SJCRH30 (cell line): Measurements from ENCODE around the gene EXOC1L. TPM values are rescaled to one million over a fixed set of nuclear protein-coding genes. Genes with fewer than 3 reads are reported as not detected.

Source experiments
- DNase-seq, 2 experiments: peaks; one replicate each; pipeline ENCODE4 v3.0.0-alpha.2; 2015 to 2020
- H3K27ac ChIP-seq: fragments of 250-450 bp; sonication (Bioruptor Pico); 2 replicates; pipeline ENCODE4 v1.5.1; 2020; ENCODE audit warnings: mild to moderate bottlenecking, moderate library complexity
- H3K27me3 ChIP-seq: fragments of 250-450 bp; sonication (Bioruptor Pico); 2 replicates; pipeline ENCODE4 v1.5.1; 2020; ENCODE audit warnings: mild to moderate bottlenecking, moderate library complexity
- H3K36me3 ChIP-seq: fragments of 250-450 bp; sonication (Bioruptor Pico); 2 replicates; pipeline ENCODE4 v1.5.1; 2020; ENCODE audit warnings: mild to moderate bottlenecking, moderate library complexity
- H3K4me1 ChIP-seq: fragments of 250-450 bp; sonication (Bioruptor Pico); 2 replicates; pipeline ENCODE4 v1.5.1; 2020; ENCODE audit warnings: mild to moderate bottlenecking, moderate library complexity
- H3K4me3 ChIP-seq: fragments of 250-450 bp; sonication (Bioruptor Pico); 2 replicates; pipeline ENCODE4 v1.5.1; 2020; ENCODE audit warnings: mild to moderate bottlenecking, moderate library complexity
- H3K9me3 ChIP-seq: fragments of 250-450 bp; sonication (Bioruptor Pico); replicated peaks from 2 replicates; pipeline ENCODE4 v1.5.1; 2020; ENCODE audit warnings: mild to moderate bottlenecking, moderate library complexity
- total RNA-seq: library from RNA; depleted of rRNA; stranded (reverse); fragments of >200 nt; shearing (Covaris generic); gene quantifications from 2 replicates; pipeline ENCODE4 v1.2.3, GENCODE V29; 2014

The EXOC1L gene
- total RNA-seq, 1 experiment from 2014 or later, result not detected

DNA sequence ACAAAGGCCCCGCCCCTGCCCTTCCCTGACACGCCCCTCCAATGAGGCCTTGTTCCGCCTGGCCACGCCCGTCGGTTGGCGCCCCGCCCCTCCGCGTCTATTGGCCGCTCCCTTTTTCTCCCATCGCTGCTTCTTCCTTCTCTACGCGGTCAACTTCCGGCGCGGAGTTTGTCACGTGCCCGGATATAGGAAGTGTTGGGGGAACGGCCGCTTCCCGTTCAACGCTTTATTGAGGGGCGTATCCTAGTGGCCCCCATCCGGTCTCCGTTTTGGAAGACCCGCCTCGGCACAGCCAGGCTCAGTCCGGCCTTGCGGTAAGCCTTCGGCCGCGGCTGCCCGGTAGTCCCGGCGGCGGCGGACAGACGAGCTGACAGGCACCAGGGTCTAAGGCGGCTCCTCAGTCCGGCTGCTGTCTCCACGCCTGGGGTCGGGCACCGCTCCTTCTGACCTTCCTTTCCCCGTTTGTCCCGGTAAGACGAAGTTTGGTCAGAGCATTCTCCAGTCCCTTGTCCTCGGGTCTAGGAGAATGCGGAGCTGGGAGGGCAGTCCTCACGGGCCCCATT, 34.0 kb downstream of the EXOC1L start, which contains the start of gene EXOC1:
Gene EXOC1 (plus strand): TSS at position 165 of the 563 bp plus-strand sequence. CDS start 4,676 bp downstream, outside the sequence.
- peak within 1 kb of the TSS; percentile 62 for H3K27ac ChIP-seq
- peak within 1 kb of the TSS; percentile 95 for H3K4me3 ChIP-seq
- no peaks in the 10 kb centered on the region for H3K27me3 ChIP-seq
- H3K36me3 ChIP-seq, result peaks cover under 1% of the 10 kb centered on the region; the same call in 1 of the 2 replicates
- DNase-seq, result peak; percentile 99
- H3K9me3 ChIP-seq, result no peaks in the 10 kb centered on the region
- H3K4me1 ChIP-seq, result no peaks in the 10 kb centered on the region; the same call in 1 of the 2 replicates

DNA sequence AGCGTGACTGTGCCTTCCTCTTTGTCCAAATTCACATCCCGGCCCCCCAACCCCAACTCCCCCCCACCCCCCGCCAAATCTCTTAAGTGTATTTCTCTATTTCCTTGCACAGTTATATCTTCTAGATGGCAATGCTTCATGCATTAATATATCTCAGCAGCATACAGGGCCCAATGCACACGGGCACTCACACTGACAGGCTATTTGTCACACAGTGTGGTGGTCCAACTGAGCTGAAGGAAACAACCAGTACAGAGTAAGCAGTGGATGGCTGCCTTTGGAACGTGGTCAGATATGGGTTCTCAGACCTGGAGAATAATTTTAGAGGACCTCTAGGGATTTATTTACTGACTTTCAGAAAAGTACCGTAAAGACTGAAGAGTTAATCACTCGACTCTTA, 34.5 kb downstream of the EXOC1L start:
- H3K4me3 ChIP-seq, result peak overlapping the region; percentile 95
- H3K36me3 ChIP-seq, result peaks cover 4% of the 10 kb centered on the region; the same call in 1 of the 2 replicates
- DNase-seq, result peak in 1 of 2 experiments; percentile 28
- H3K4me1 ChIP-seq, result no peaks in the 10 kb centered on the region; the same call in 1 of the 2 replicates
- H3K9me3 ChIP-seq, result no peaks in the 10 kb centered on the region
- H3K27ac ChIP-seq, result peak overlapping the region; percentile 62; the same call in 1 of the 2 replicates
- no peaks in the 10 kb centered on the region for H3K27me3 ChIP-seq

DNA sequence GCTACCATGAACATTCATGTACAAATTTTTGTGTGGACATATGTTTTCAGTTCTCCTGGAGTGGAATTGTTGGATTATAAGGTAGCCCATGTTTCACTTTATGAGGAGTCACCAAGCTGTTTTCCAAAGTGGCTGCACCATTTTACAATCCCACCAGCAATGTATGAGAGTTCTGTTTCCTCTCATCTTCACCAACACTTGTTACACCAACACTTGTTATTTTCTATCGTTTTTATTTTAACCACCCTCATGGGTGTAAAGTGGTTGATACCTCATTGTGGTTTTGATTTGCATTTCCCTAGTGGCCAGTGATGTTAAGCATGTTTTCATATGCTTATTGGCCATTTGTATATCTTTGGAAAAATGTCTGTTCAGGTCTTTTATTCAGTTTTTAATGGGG, 38.0 kb downstream of the EXOC1L start:
- DNase-seq, result no peak
- Histone ChIP-seq H3K4me1 (no peaks in the 10 kb centered on the region; the same call in 1 of the 2 replicates), H3K27me3 (no peaks in the 10 kb centered on the region), H3K27ac (no peak overlapping the region), H3K9me3 (no peaks in the 10 kb centered on the region), H3K4me3 (no peak overlapping the region), H3K36me3 (peaks cover 11% of the 10 kb centered on the region)

DNA sequence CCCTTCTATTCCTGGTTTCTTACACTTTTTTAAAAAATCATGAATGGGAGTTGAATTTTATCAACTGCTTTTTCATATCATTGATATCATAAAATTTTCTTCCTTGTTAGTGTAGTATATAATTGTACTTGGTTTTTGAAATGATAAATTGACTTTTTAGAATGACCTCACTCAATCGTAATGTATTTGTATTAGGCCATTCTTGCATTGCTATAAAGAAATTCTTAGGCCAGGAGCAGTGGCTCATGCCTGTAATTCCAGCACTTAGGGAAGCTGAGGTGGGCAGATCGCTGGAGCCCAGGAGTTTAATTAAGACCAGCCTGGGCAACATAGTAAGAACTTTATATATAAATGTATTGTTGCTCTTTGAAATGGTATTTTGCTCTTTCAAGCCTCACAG, 40.1 kb downstream of the EXOC1L start:
- H3K9me3 ChIP-seq, result no peaks in the 10 kb centered on the region
- no peak overlapping the region for H3K27ac ChIP-seq
- peaks cover 14% of the 10 kb centered on the region for H3K36me3 ChIP-seq
- H3K4me1 ChIP-seq, result no peaks in the 10 kb centered on the region; the same call in 1 of the 2 replicates
- H3K4me3 ChIP-seq, result no peak overlapping the region
- DNase-seq, result no peak
- H3K27me3 ChIP-seq, result no peaks in the 10 kb centered on the region

DNA sequence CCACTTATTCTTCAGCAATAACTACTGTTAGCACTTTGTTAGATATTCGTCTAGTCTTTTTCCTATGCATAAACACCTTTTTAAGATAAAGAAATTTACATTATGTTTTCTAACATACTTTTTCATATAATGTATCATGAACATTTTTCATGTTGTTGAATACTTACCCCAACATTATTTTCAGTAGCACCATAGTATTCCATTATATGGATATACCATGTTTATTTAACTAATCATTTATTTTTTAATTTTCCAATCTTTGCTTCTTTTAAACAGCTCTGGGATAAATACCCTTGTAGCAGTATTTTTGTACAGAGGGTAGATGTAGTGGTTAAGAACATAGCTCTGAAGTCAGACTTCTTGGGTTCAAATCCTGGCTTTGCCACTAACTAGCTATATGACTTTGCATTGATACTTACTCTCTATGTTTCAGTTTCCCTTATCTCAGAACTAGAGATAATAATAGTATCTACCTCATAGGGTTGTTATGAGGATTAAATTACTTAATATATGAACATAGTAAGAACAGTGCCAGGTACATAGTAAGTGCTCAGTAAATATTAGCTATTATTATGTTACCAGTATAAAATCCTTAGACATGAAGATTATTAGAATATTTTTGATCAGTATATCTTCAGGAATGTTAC, 45.1 kb downstream of the EXOC1L start:
- Histone ChIP-seq H3K4me3 (no peak overlapping the region), H3K36me3 (peaks cover 16% of the 10 kb centered on the region), H3K27ac (no peak overlapping the region), H3K9me3 (no peaks in the 10 kb centered on the region), H3K27me3 (no peaks in the 10 kb centered on the region), H3K4me1 (peaks cover 12% of the 10 kb centered on the region)
- no peak for DNase-seq

DNA sequence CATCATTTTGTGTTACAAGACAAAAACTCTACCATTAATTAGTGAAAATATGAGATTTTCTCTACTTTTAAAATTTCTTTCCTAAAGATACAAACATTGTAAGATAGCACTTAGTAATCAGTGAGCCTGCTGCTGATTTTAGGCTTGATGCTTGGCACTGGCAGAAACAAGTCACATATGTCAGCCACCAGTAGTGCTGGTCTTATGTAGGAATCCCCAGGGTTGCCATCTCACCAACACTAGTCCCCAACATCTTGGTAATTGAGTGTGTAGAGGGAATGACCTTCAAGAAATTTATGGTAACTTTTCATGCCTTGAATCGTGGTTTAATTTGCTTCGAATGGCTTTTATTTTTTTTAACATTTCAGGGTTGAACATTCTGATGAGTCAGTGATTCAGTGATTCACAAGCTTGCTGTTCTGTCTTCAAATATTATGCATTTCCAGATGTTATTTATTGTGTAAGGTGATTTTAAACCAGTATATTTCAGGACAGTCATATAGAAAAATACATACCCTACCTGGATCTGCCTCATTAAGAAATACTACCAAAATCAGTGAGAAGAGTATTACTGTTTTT, 45.7 kb downstream of the EXOC1L start:
- Histone ChIP-seq H3K9me3 (no peaks in the 10 kb centered on the region), H3K4me1 (peaks cover 12% of the 10 kb centered on the region), H3K36me3 (peaks cover 14% of the 10 kb centered on the region), H3K27me3 (no peaks in the 10 kb centered on the region), H3K4me3 (no peak overlapping the region), H3K27ac (no peak overlapping the region)
- DNase-seq, result no peak

DNA sequence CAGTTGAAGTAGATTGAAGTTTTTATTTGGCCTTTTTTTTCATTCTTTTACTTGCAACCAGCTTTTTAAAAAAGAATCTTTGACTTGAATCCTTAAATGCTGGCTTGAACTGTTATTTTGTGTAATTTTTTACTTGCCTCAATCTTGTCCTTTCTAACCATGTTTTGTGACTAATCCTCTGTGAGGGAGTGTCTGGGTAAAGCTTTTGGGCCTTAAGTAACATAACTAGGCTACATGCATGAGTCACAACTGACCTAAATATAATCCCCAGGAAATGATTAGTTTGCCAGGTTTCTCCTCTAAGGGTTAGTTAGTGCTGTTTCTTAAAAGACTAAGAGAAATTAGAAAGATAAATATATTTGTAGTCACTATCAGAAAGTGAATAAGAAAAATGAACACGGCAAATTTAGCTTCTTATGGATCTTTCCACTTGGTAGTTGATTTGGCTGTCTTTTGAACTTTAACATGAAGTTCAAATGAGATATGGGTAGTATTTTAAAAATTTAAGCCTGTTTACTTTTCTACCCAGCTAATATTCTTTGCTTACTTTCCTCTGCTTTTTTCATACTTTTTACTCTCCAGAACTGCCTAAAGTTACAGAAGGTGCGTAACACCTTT, 46.8 kb downstream of the EXOC1L start:
- DNase-seq, result peak in 1 of 2 experiments; percentile 70
- Histone ChIP-seq H3K27me3 (no peaks in the 10 kb centered on the region), H3K4me1 (peaks cover 12% of the 10 kb centered on the region), H3K27ac (no peak overlapping the region), H3K9me3 (no peaks in the 10 kb centered on the region), H3K36me3 (peaks cover 21% of the 10 kb centered on the region), H3K4me3 (no peak overlapping the region)

DNA sequence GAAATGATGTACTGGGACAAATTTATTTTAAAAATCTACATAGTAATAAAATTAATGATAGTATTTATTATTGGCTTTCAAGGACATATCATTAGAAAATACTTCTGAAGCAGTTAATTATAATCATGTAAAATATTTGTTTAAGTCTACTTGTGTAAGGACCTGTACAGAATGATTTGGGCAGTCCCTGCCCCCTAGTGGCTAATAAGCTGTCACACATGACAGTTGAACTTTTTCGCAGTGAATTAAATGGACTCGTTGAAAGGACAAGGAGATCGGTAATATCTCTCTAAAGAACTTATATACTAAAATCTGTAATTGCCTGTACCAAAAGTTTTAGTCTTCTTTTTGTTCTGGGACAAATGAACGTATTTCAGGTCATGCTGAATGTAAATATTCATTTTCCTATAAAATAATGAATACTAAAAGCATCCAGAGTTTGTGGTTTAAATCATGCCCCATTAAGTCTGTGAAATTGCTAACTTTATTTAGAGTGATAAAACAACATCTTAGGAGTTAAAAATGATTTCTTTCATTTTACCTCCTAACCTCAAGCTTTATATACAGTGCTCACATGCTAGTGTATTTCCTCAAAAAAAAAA, 47.5 kb downstream of the EXOC1L start:
- DNase-seq, result peak; percentile 41 to 83
- peaks cover 12% of the 10 kb centered on the region for H3K4me1 ChIP-seq
- H3K27me3 ChIP-seq, result no peaks in the 10 kb centered on the region
- H3K4me3 ChIP-seq, result no peak overlapping the region
- peaks cover 27% of the 10 kb centered on the region for H3K36me3 ChIP-seq
- H3K9me3 ChIP-seq, result no peaks in the 10 kb centered on the region
- no peak overlapping the region for H3K27ac ChIP-seq

DNA sequence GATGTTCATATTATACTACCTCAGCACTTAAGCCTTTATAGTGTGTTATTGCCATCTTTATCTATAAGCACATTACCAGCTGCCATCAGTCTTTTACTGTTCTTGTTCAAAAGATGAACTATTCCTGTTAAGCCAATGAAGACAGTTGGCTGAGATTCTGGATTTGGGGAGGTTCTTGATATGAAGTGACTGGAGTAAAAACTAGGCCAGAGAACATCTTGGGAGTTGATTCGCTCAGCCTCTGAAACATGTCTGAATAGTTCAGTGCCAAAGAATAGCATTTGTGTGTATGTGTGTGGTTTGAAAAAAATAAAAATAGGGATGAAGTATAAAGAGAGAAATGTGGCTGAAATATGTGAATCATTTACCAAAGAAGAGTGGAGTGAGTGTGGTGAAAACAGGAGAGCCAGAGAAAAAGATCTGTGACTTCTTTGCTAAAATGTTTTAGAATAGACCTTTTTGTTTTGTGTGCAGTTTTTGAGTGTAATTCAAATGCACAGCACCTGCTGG, 49.0 kb downstream of the EXOC1L start:
- no peaks in the 10 kb centered on the region for H3K27me3 ChIP-seq

DNA sequence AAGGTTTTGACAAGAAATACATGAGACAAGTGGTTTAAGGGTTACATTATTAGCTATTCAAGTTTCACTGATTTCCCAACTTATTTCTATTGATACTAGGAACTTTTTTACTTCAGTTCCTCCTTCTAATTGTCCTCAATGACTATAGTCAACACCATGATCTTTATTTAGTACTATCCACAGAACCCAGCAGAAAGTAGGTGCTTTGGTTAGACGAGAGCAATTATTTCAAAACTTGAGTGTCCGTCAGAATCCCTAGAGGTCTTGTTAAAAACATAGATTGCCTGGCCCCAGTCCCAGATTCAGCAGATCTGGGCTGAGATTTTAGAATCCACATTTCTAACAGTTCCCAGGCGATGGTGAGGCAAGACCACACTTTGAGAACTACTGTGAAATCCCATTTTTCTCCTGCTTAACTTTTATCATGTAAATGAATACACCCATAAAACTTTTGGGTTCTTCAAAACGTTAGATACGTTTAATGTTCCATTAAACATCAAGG, 51.8 kb downstream of the EXOC1L start:
- H3K36me3 ChIP-seq, result peaks cover 36% of the 10 kb centered on the region
- H3K4me3 ChIP-seq, result no peak overlapping the region
- no peaks in the 10 kb centered on the region for H3K9me3 ChIP-seq

More for the DNA sequence above, 49.0 kb downstream of the EXOC1L start:
- no peak overlapping the region for H3K27ac ChIP-seq
- H3K4me3 ChIP-seq, result no peak overlapping the region
- H3K36me3 ChIP-seq, result peaks cover 33% of the 10 kb centered on the region
- no peak for DNase-seq
- H3K4me1 ChIP-seq, result peaks cover 12% of the 10 kb centered on the region
- no peaks in the 10 kb centered on the region for H3K9me3 ChIP-seq

DNA sequence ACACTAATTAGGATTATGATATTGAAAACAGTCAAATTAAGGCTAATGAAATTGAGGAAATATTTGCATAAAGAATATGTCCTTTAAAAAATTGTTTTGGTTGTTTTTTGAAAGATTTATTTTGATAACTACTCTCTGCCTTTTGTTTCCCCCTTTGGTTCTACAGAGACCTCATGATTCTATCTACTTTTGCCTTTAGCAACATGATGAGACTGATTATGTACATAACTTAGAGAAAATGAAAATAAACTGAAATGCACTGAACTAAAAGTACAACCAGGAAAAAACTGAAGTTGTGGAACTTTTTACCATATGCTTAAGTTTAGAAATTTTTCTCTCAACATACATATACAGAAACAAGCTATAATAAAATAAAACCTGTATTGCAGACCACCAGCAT, 55.2 kb downstream of the EXOC1L start:
- Histone ChIP-seq H3K4me3 (no peak overlapping the region), H3K9me3 (no peaks in the 10 kb centered on the region), H3K27me3 (no peaks in the 10 kb centered on the region), H3K27ac (no peak overlapping the region), H3K4me1 (no peaks in the 10 kb centered on the region), H3K36me3 (peaks cover 42% of the 10 kb centered on the region)
- DNase-seq, result no peak

More for the DNA sequence above, 51.8 kb downstream of the EXOC1L start:
- no peaks in the 10 kb centered on the region for H3K27me3 ChIP-seq
- H3K4me1 ChIP-seq, result peaks cover 5% of the 10 kb centered on the region
- no peak overlapping the region for H3K27ac ChIP-seq
- no peak for DNase-seq

DNA sequence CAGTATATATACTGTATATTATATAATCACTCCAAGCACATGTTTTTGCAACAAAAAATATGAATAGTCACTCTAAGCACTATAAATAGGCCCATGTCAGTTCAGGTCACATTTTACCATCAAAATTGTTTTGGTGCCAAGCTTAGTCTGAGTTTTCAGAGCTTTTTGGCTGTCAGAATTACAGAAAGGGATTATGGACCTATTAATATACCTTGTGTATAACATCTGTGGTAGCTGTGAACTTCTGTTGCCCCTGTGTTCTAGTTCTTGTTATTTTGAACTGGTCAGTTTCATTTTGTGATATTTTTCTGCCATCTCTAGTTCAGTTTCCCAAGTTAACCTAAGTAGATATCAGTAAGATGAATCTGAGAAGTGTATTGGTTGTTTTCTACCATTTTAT, 56.8 kb downstream of the EXOC1L start:
- H3K4me3 ChIP-seq, result no peak overlapping the region

DNA sequence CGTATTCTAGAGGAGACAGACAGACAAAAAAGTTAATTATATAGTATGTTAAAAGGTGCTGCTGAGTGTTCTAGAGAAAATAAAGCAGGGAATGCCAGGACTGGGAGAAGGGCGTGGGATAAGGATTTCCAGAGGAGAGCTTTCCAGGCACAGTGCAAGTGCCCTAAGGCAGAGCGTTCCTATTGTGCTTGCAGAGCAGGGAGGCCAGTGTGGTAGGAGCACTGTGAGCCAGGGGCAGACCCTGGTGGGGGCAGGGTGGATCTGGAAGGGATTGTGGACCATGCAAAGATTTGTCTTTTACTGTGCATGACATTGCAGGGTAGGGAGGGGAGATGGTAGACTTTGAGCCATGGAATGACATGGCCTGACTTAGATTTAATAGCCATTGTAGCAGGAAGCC, 59.6 kb downstream of the EXOC1L start:
- Histone ChIP-seq H3K9me3 (no peaks in the 10 kb centered on the region), H3K4me3 (no peak overlapping the region), H3K36me3 (peaks cover 38% of the 10 kb centered on the region), H3K27me3 (no peaks in the 10 kb centered on the region), H3K4me1 (no peaks in the 10 kb centered on the region), H3K27ac (no peak overlapping the region)
- no peak for DNase-seq

More for the DNA sequence above, 56.8 kb downstream of the EXOC1L start:
- Histone ChIP-seq H3K4me1 (no peaks in the 10 kb centered on the region), H3K9me3 (no peaks in the 10 kb centered on the region), H3K27ac (no peak overlapping the region), H3K27me3 (no peaks in the 10 kb centered on the region), H3K36me3 (peaks cover 36% of the 10 kb centered on the region)
- no peak for DNase-seq

DNA sequence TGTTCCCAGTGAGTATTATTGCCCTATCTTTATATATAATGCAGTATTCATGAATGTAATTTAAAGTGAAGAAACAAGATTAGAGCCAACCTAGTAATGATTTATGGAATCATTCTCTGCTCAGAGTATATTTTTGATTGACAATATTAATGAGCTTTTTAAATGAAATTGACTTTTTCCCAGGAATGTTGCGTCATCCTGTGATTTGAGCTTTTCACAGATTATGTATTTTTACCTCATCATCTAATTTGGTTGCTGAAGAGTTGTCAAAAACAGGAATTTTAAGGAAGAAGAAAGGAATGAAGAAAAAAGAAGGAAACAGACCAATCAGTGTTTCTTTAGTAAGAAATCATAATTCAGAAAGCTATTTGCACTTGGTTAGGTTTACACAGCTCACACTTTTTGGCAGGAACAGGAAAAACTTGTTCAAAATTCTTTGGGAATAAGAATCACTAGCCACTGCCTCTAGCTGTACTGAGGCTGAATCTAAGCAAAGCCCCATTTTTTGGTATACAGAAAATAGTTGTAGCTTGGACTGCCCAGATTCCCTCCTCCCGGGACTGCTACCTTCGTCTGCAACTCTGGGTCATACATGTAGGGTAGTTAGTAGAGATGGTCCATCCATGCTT, 61.2 kb downstream of the EXOC1L start:
- Histone ChIP-seq H3K27ac (no peak overlapping the region), H3K36me3 (peaks cover 39% of the 10 kb centered on the region), H3K27me3 (no peaks in the 10 kb centered on the region), H3K4me3 (no peak overlapping the region), H3K4me1 (no peaks in the 10 kb centered on the region), H3K9me3 (no peaks in the 10 kb centered on the region)
- no peak for DNase-seq
